ENCODE measurements around the gene CHAF1B. TPM values are rescaled to one million over a fixed set of nuclear protein-coding genes. Genes with fewer than 3 reads are reported as not detected.
"Not testable (repeated sequence)": the region's sequence is repeated elsewhere in the genome, so short reads cannot be mapped to it uniquely, and the experiment has no call there.

CHAF1B gene
- total RNA-seq: 1 to 10 TPM; 5.2 to 6.2 TPM
- 6.5 TPM for polyA plus RNA-seq (ENCODE audit: insufficient read depth, low read depth, low replicate concordance)
- long read RNA-seq, donor 1, full-length matches to known transcripts: 1 of 1 reads
- long read RNA-seq, donor 1, partial matches to known transcripts: 0 of 1 reads
- long read RNA-seq, donor 1, other reads (novel, unspliced or antisense): 0 of 1 reads
- long read RNA-seq, donor 2, full-length matches to known transcripts: 1 of 1 reads
- long read RNA-seq, donor 2, partial matches to known transcripts: 0 of 1 reads
- long read RNA-seq, donor 2, other reads (novel, unspliced or antisense): 0 of 1 reads

DNA sequence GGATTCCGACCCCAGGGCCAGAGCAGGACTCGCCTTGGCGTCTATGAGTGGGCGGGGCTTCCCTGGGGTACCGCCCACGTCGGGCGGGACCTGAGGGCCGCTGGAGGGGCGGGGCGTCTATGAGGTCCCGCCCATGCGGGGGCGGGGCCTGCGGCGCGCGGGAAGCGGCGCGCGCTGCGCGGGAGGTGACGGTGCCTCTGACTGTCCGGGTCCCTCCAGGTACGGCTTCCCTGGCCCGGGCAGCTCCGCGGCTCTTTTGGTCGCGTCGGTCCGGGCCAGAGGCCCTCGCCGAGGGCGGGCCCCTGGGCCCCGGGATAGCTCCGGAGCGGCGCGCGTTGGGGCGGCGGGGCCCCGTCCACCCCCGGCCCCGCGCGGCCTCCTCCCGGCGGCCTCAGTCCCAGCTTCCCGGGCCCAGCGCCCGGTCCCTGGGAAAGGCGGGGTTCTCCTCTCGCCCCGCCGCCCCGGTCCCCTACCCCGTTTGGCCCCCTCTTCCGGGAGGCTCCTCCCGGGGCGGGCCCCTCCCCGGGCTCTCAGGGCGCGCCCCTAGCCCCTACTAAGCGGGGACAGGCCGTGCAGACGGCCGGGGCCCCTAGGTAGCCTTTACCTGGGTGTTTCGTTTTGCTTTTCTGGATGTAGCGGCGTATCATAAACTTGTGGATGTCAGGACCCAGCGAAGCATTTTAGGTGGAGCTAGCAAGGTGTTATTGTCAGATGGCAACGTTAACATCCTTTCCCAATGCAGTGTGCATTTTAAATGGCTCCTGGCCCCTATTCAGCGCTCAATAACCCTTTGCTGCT lies at the start of gene CHAF1B:
TSS of gene CHAF1B (plus strand) at position 160 of the 798 bp plus-strand sequence. CDS start 745 bp downstream, outside the sequence.
- Histone ChIP-seq H3K36me3 (ENCODE audit: low read depth, missing control alignments) (no peaks in the 10 kb centered on the region), H3K9me3 (no peaks in the 10 kb centered on the region), H3K27me3 (no peaks in the 10 kb centered on the region), H3K4me1 (no peaks in the 10 kb centered on the region), H3K27ac (peak within 1 kb of the TSS; percentile 31 to 48), H3K4me3 (peak within 1 kb of the TSS; percentile 73 to 75)
- no peak for TF ChIP-seq POLR2A (IDR thresholded peaks at IDR 0.05)
- TF ChIP-seq, protein P1, sequence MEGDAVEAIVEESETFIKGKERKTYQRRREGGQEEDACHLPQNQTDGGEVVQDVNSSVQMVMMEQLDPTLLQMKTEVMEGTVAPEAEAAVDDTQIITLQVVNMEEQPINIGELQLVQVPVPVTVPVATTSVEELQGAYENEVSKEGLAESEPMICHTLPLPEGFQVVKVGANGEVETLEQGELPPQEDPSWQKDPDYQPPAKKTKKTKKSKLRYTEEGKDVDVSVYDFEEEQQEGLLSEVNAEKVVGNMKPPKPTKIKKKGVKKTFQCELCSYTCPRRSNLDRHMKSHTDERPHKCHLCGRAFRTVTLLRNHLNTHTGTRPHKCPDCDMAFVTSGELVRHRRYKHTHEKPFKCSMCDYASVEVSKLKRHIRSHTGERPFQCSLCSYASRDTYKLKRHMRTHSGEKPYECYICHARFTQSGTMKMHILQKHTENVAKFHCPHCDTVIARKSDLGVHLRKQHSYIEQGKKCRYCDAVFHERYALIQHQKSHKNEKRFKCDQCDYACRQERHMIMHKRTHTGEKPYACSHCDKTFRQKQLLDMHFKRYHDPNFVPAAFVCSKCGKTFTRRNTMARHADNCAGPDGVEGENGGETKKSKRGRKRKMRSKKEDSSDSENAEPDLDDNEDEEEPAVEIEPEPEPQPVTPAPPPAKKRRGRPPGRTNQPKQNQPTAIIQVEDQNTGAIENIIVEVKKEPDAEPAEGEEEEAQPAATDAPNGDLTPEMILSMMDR (IDR thresholded peaks at IDR 0.05): no peak
- 2% methylated on average over 12 to 42 of the region's 77 CpGs for WGBS, 2 donors
- DNase-seq: peak; percentile 87
- intact Hi-C loops (cut with DNase I; ENCODE audit: low total_unique reads): no loop called here

DNA sequence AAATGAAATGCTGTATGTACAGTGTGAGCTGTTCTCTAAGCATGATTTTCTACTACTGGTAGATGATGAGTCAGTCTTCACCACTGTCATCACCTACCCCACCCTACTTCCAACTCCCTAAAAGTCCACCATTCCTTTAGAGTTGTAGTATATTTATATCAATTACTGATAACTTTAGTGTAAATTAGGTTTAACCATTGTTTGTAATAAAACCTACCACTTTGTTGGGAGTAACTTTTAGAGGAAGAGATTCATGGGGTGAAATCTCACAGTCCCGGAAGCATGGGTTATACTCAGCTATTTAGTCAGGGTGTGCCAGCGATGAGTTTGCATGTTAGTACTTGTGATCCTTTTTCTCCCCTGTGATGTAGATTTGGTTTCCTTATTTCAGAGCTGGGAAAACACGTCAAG lies 48.1 kb upstream of the CHAF1B start:
- Histone ChIP-seq H3K27ac (no peak overlapping the region), H3K4me1 (peaks cover 6% of the 10 kb centered on the region), H3K9me3 (no peaks in the 10 kb centered on the region), H3K4me3 (no peak overlapping the region), H3K36me3 (ENCODE audit: low read depth, missing control alignments) (no peaks in the 10 kb centered on the region), H3K27me3 (no peaks in the 10 kb centered on the region)
- intact Hi-C loops (cut with DNase I; ENCODE audit: low total_unique reads): no loop called here
- no peak for TF ChIP-seq POLR2A (IDR thresholded peaks at IDR 0.05)
- TF ChIP-seq, protein P1 (IDR thresholded peaks at IDR 0.05): no peak
- WGBS, 2 donors: 92 to 96% methylated on average over 3 of the region's 3 CpGs
- DNase-seq: no peak

DNA sequence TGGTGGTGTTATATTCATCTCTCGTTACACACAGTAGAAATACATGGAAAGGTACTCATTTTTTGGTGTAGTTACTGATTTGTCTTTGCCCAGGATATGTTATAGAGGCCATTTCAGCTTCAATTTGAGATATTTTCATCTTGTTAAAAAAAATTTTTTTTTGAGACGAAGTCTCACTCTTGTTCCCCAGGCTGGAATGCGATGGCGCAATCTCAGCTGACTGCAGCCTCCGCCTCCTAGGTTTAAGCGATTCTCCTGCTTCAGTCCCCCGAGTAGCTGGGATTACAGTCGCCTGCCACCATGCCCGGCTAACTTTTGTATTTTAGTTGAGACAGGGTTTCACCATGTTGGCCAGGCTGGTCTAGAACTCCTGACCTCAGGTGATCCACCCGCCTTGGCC lies 46.2 kb upstream of the CHAF1B start:
- H3K4me3 ChIP-seq: no peak overlapping the region
- no peak for DNase-seq
- H3K27ac ChIP-seq: no peak overlapping the region
- H3K36me3 ChIP-seq (ENCODE audit: low read depth, missing control alignments): no peaks in the 10 kb centered on the region
- H3K9me3 ChIP-seq: no peaks in the 10 kb centered on the region
- no peaks in the 10 kb centered on the region for H3K4me1 ChIP-seq
- TF ChIP-seq, protein P1 (IDR thresholded peaks at IDR 0.05): no peak
- no peak for TF ChIP-seq POLR2A (IDR thresholded peaks at IDR 0.05)
- WGBS, 2 donors: 94 to 98% methylated on average over 10 of the region's 10 CpGs
- intact Hi-C loops (cut with DNase I; ENCODE audit: low total_unique reads): no loop called here
- H3K27me3 ChIP-seq: no peaks in the 10 kb centered on the region

DNA sequence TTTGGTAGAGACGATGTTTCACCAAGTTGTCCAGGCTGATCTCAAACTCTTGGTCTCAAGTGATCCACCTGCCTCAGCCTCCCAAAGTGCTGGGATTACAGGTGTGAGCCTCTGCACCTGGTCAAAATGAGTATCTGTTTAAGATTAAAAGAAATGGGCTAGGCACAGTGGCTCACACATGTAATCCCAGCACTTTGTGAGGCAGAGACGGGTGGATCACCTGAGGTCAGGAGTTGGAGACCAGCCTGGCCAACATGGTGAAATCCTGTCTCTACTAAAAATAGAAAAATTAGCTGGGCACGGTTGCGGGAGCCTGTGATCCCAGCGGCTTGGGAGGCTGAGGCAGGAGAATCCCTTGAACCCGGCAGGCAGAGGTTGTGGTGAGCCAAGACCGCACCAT lies 42.6 kb upstream of the CHAF1B start:
- H3K27ac ChIP-seq; intact Hi-C loops (cut with DNase I; ENCODE audit: low total_unique reads); H3K4me3 ChIP-seq; H3K27me3 ChIP-seq; H3K9me3 ChIP-seq; H3K4me1 ChIP-seq; DNase-seq; H3K36me3 ChIP-seq (ENCODE audit: low read depth, missing control alignments): not testable (repeated sequence)
- WGBS, 2 donors: 93 to 95% methylated on average over 7 of the region's 7 CpGs

DNA sequence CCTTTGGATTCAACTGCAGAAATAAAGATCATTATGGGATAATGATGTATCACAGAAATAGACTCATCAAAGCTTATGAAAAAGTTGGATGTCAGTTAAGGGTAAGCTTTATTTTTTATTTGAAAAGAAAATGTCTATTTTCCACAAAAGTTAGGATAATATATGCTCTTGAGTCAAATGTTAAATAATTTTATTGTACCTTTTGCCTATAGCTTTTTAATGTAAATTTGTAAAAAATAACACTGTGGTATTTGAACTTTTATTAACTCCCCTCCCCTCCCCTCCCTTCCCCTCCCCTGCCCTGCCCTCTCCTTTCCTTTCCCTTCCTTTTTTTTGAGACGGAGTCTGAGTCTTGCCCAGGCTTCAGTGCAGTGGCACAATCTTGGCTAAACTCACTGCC lies 40.3 kb upstream of the CHAF1B start:
- H3K4me1 ChIP-seq: no peaks in the 10 kb centered on the region
- no peak for TF ChIP-seq POLR2A (IDR thresholded peaks at IDR 0.05)
- TF ChIP-seq, protein P1 (IDR thresholded peaks at IDR 0.05): no peak
- no peaks in the 10 kb centered on the region for H3K36me3 ChIP-seq (ENCODE audit: low read depth, missing control alignments)
- DNase-seq: no peak
- WGBS, 2 donors: 77 to 88% methylated on average over 1 of the region's 1 CpG
- no peaks in the 10 kb centered on the region for H3K9me3 ChIP-seq
- H3K27ac ChIP-seq: no peak overlapping the region
- intact Hi-C loops (cut with DNase I; ENCODE audit: low total_unique reads): no loop called here
- H3K4me3 ChIP-seq: no peak overlapping the region
- no peaks in the 10 kb centered on the region for H3K27me3 ChIP-seq

Measured in testis (tissue), 5 donors.